Measurements from ENCODE around the gene ADGRV1.
A peak's percentile ranks its signal among the peaks of the same experiment; 100 is the strongest.
"Not testable (repeated sequence)": the region's sequence is repeated elsewhere in the genome, so short reads cannot be mapped to it uniquely, and the experiment has no call there.

Gene ADGRV1

GRCh38 chr5:90916947-90917800 lies 358.6 kb downstream of the ADGRV1 start:
- no peak for DNase-seq

- no peak for DNase-seq
Measured at GRCh38 chr5:90917928-90918668, 359.5 kb downstream of the ADGRV1 start.

DNA sequence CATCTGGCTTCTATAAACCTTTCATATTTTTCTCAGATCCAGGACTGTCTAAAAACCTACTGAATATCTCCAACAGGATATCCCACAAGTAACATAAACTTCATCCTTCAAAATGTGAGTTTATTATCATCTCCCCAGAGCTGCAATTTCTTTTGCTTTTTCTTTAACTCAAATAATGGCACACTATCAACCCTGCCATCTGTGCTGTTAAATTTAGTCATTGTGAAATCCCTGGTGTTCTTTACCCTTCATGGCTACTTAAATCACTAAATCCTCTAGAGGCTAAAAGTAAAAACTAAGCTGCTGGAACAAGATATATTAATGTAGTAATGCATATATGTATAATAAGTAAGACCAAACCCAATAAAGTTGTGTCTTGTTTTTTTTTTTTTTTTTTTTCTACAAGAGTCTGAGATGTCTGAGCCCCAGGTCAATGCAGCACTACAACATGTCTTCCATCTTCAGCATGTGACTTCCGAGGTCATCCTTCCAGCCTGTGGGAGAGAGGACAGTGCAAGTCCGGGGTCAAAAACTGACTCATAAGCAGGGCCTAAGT lies 362.9 kb downstream of the ADGRV1 start:
- no peak for DNase-seq

GRCh38 chr5:90924222-90924621 lies 365.6 kb downstream of the ADGRV1 start:
- not testable (repeated sequence) for DNase-seq

DNA sequence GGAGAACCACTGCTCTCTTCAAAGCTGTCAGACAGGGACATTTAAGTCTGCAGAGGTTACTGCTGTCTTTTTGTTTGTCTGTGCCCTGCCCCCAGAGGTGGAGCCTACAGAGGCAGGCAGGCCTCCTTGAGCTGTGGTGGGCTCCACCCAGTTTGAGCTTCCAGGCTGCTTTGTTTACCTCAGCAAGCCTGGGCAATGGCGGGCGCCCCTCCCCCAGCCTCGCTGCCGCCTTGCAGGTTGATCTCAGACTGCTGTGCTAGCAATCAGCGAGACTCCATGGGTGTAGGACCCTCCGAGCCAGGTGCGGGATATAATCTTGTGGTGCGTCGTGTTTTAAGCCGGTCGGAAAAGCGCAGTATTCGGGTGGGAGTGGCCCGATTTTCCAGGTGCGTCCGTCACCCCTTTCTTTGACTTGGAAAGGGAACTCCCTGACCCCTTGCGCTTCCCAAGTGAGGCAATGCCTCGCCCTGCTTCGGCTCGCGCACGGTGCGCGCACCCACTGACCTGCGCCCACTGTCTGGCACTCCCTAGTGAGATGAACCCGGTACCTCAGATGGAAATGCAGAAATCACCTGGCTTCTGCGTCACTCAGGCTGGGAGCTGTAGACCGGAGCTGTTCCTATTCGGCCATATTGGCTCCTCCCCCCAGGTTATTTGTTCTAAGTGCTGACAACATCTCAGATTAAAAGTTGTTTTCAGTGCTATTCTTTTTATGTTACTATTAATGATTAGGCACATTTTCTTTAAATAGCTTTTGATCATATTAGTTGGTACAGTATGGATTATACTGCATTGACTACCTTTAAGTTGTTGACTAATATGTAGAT lies 370.6 kb downstream of the ADGRV1 start:
- DNase-seq: peak; percentile 6

DNA sequence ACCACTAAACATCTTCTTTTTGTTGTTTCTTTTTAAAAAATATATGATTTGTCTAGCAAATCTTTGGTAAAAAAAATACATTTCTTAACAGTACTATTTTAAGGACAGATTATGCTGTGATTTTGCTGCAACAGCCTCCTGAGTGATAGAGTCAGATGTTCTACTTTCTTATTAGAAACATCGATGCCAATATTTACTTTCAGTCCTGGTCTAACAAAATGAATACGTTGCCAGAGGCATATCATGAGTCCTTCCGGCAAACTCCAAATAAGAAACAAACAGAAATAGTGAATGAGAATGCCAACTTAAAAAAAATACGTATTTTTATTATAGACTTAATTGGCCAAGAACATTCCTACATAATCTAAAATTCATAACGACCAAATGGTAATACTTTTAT lies 371.5 kb downstream of the ADGRV1 start:
- no peak for DNase-seq

DNA sequence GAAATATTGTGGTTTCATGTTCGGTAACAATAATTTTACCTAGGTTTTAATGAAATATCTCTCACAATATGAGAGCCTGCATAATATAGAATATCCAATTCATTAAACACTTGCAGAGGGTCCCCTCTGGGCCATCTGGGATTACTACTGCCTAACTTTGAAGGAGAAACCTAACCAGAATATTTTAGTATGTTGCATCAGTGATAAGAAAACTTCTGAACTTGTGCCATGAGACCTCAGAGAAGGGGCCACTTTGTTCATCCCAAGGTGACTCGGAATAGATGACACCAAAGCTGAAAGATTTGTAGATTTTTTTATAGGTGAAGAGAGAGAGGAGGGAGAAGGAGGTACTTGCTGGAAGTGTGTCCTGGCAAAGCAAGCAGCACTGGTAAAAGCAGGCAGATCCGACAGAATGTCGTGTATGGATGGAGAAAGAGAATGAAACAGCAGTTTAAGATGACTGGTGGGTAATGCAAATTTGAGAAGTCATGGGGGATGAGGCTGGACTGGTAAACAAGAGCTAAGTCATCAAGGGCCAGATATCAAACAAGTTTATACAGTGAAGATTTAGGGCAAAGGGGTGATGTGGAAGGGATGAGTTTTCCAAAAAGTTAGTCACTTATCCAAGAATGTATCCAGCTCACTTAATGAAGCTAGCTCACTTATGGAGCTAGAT lies 372.3 kb downstream of the ADGRV1 start:
- DNase-seq: no peak

DNA sequence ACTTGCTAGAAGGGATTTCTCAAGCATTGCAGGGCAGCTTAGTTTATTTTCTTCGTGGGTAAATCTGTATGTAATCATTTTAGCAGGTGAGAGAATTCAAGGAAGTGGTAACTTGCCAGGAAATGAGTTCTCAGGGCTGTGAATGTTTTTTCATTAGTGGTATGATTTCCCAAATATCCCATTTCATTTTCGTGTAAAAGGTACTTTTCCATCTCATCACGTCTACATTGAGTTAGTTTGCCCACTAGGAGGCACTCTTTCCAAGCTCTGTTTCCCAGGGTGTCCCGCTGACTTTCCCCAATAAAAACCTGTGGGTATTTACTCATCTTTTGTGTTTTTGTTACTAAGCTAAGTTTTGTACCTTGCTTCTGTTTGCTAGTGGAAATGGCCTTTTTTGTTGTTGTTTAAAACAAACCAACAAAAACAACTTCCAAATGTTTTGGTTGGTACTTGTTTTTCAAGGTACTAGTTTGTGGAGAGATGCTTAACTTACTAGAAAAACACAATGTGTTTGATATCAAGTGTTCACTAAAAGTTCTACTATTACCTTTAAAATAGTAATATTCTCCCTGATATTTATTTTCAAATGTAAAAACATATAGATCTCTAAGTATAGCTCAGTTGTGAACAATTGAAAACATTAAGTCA lies 373.6 kb downstream of the ADGRV1 start:
- DNase-seq: no peak

GRCh38 chr5:90933298-90933697 lies 374.7 kb downstream of the ADGRV1 start:
- DNase-seq: no peak

DNA sequence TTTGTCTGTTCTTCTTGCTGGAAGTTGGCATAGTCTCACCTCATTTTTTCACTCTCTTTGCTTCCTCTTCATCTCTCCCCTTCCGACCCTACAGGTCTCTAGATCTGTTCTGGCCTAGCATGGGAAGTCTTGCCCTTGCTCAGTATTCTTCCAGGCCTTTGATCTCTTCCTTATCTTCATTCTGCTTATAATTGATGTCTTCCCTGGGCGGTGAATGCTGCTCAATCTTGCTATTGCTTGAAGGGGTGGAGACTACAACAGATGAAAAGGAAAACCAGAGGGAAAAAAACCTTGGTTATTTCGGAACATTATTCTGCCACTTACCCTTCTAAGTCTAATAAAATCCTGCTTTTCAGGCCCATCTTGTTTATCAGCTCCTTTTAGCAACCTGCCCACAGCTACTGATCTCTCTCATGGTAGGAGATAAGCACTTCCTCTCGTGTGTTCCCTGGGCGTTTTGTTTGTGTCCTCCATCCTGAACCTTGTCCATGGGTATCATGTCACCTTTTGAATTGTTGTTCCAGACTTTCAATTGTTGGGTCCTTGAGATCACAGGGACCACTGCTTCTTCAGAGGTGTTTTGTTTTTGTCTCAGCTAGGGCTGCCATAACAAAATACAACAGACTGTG lies 375.6 kb downstream of the ADGRV1 start:
- no peak for DNase-seq

- no peak for DNase-seq
Measured at GRCh38 chr5:90934738-90935137, 376.1 kb downstream of the ADGRV1 start.

- DNase-seq: no peak
Measured at GRCh38 chr5:90939211-90939610, 380.6 kb downstream of the ADGRV1 start.

DNA sequence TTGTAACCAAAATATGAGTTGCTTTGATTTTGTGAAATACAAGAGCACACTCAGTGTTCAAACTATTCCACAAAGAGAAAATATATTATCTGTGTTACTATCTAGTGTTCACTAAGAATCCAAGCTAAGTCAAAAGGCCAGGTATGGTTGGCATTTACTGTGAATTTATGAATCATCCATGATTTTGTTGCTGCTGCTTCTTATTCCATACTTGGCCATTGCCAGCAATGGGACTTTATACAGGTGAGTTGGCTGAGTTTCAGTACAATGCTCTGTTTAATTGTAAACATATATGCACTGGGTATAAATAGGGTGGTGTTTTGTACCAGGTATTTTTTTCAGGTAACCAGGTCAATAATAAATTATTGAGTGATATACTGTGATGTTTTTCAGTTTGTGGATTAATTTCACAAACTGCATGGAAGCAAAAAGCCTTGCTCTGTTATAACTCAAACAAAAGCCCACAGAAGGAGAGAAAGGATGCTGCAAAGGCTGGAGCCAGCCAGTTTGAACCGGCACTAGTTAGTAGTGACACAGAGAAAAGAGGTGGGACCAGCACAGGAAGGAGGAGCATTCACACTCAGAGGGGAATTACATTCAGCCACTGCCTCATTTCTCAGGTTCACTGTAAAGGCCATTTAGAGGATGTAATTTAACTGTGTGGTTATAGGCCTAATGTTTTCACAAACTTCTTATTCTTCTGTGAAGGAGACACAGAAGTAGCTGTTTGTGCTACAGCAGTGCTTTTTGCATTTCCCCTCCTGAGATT lies 381.8 kb downstream of the ADGRV1 start:
- DNase-seq: peak; percentile 10

- DNase-seq: no peak
Measured at GRCh38 chr5:90941002-90941720, 382.6 kb downstream of the ADGRV1 start.

- DNase-seq: no peak
Measured at GRCh38 chr5:90944116-90944515, 385.5 kb downstream of the ADGRV1 start.

DNA sequence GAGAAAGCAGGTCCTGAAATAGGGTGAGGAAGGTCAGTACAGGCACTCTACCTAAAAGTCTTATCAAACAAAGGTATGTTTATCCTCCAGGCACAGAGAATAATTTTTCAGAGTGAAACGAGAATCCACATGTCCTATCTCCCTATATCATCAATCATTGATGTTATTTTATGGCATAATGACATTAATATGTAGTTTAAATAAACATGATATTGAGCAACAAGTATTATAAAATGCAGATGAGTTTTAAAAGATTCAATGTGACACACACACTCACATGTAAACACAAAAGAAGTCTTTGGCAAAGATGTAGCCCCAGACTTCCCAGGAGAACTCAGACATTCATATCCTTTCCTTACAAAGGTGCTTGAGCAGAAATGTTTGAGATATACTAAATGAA lies 389.1 kb downstream of the ADGRV1 start:
- no peak for DNase-seq

DNA sequence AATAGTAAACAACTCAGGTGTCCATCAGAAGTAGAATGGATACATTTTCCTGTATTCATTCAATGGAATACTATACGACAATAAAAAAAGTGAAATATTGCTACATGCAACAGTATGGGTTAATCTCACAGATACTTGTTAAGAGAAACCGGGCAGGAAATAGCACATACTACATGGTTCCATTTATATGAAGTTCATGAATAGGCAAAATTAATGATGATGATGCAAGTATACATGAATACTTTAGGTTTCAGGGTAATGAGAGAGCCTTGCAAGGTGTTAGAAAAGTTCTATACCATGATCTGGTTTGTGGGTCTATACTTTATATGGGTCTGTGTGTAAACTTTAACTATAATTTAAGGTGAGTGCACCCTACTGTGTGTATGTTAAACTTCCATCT lies 390.4 kb downstream of the ADGRV1 start:
- DNase-seq: no peak

DNA sequence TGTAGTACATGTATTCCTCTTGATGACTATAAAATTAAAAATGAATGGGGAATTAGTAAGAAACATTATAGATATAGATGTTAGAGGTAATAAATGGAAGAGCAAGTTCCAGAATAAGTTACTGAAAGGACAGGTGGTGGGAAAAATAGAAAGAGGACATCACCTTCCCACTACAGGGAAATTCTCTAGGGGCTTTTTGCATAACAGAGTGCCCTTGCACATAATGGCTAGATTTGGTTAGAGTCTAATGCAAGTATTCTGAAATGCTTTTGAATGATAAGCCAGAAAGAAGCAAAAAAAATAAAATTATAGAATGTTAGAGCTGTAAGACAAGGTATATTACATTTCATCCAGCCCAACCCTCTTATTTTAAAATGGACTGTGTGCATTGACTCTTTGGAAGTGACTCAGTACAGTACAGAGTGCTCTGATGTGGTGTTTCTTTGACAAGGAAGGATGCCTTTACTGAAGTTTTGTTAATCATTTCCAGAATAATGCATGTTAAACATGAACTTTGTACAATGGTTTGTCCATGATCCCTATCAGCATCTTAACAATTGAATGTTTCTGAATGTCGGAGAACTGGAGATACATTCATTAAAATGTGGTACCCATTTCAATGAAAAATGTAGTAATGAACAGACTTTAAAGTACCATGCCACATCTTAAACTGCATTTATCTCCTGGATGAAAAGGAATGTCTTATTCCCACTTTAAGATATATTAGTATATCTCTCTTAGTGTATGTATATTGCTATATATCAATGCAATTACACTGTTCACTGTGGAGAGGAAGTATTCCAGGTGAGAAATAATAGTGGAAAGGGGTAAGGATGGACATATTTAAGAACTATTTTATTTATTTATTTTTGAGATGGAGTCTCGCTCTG lies 391.1 kb downstream of the ADGRV1 start:
- DNase-seq: no peak
